OCI-LY7 (cell line): Measurements from ENCODE around the gene CBFA2T2. TPM values are rescaled to one million over a fixed set of nuclear protein-coding genes. Genes with fewer than 3 reads are reported as not detected.

Source experiments
- BruUV-seq: library from RNA; stranded (reverse); fragments of 400-500 nt; replicated peaks from 2 replicates; lab custom pipeline; 2021; lab: Mats Ljungman, UMichigan
- CTCF ChIA-PET: fragments of 300-600 bp; sonication (Branson Sonifier 250); formaldehyde crosslinking; loops from one replicate; lab custom pipeline; 2022; ENCODE audit warnings: antibody characterized with exemption; ENCODE audit not compliant: unreplicated experiment; lab: Charles Lee
- POLR2A ChIA-PET: fragments of 300-600 bp; sonication (Branson Sonifier 250); formaldehyde crosslinking; loops from one replicate; lab custom pipeline; 2022; ENCODE audit warnings: antibody characterized with exemption; lab: Charles Lee
- DNase-seq: peaks from one replicate; pipeline ENCODE4 v3.0.0-alpha.2; 2015; ENCODE audit warnings: low spot score
- H2AFZ ChIP-seq: fragments of 200-600 bp; sonication (generic), shearing (Covaris generic); 2 replicates; pipeline ENCODE4 v1.6.1; 2014; ENCODE audit warnings: mild to moderate bottlenecking, antibody characterized with exemption, low read length, moderate library complexity
- H3K27ac ChIP-seq: fragments of 200-600 bp; sonication (generic); 2 replicates; pipeline ENCODE4 v1.5.1; 2014; ENCODE audit warnings: mixed run types, low read depth, mild to moderate bottlenecking, moderate library complexity, low read length, inconsistent platforms; ENCODE audit not compliant: poor library complexity, severe bottlenecking
- H3K36me3 ChIP-seq: fragments of 200-600 bp; sonication (generic); 2 replicates; pipeline ENCODE4 v1.6.1; 2014; ENCODE audit warnings: mild to moderate bottlenecking, antibody characterized with exemption, low read length, moderate library complexity, mixed read lengths; ENCODE audit not compliant: insufficient read depth
- H3K4me1 ChIP-seq: fragments of 200-600 bp; sonication (generic); 2 replicates; pipeline ENCODE4 v1.5.1; 2014; ENCODE audit warnings: mild to moderate bottlenecking, low read length; ENCODE audit not compliant: insufficient read depth, poor library complexity, severe bottlenecking
- H3K4me2 ChIP-seq: fragments of 200-600 bp; sonication (generic); 2 replicates; pipeline ENCODE4 v1.6.1; 2014; ENCODE audit warnings: mild to moderate bottlenecking, low read length
- H3K4me3 ChIP-seq: fragments of 200-600 bp; sonication (generic); 2 replicates; pipeline ENCODE4 v1.5.1; 2014; ENCODE audit warnings: mild to moderate bottlenecking, low read depth, low read length; ENCODE audit not compliant: poor library complexity, severe bottlenecking
- H3K79me2 ChIP-seq: fragments of 200-600 bp; sonication (generic); 2 replicates; pipeline ENCODE4 v1.6.1; 2016; ENCODE audit warnings: low read depth, mild to moderate bottlenecking, low read length, moderate library complexity, mixed read lengths; ENCODE audit not compliant: insufficient read depth
- H3K9me2 ChIP-seq: fragments of 200-600 bp; sonication (generic); 2 replicates; pipeline ENCODE4 v1.6.1; 2016; ENCODE audit warnings: mild to moderate bottlenecking, low read length, mixed read lengths; ENCODE audit not compliant: insufficient read depth
- H3K9me3 ChIP-seq: fragments of 200-600 bp; sonication (generic); 2 replicates; pipeline ENCODE4 v1.6.1; 2014; ENCODE audit warnings: mild to moderate bottlenecking, mixed run types, low read length, mixed read lengths
- H4K20me1 ChIP-seq: fragments of 200-600 bp; sonication (generic); 2 replicates; pipeline ENCODE4 v1.6.1; 2014; ENCODE audit warnings: mild to moderate bottlenecking, antibody characterized with exemption, low read length, moderate library complexity, mixed read lengths; ENCODE audit not compliant: insufficient read depth
- CTCF ChIP-seq: fragments of 200-600 bp; sonication (generic); conservative IDR thresholded peaks from 2 replicates; pipeline ENCODE4 v1.5.1; 2014; ENCODE audit warnings: mild to moderate bottlenecking, antibody characterized with exemption, low read length, moderate library complexity, mixed read lengths
- EZH2phosphoT487 ChIP-seq: fragments of 200-600 bp; sonication (generic); IDR thresholded peaks from 2 replicates; pipeline ENCODE4 v1.6.1; 2018; ENCODE audit warnings: low read depth, borderline replicate concordance, mild to moderate bottlenecking, mixed run types, antibody characterized with exemption, low read length, moderate library complexity, mixed read lengths
- intact Hi-C: fragments of 100-400 bp; cut with micrococcal nuclease; formaldehyde crosslinking; loops from one replicate; pipeline ENCODE4 v1.10.0; 2022; ENCODE audit not compliant: unreplicated experiment
- total RNA-seq, 2 experiments: library from RNA; depleted of rRNA in 1 of 2; stranded (reverse); fragments of >200 nt in 1 of 2; shearing (Covaris generic) in 1 of 2; gene quantifications; 2 replicates each; pipeline ENCODE4 v1.2.3, GENCODE V29; 2014 to 2022

CBFA2T2 gene
- total RNA-seq, 2 experiments from 2014 or later = 20.7 to 32.9 TPM

- intact Hi-C loops = no loop called here
- no peak overlapping the region for H2AFZ ChIP-seq
- BruUV-seq = TSS peak; percentile 37
- POLR2A ChIA-PET = no interaction called here
- no peaks in the 10 kb centered on the region for H3K9me3 ChIP-seq
- no peaks in the 10 kb centered on the region for H3K9me2 ChIP-seq
- no peaks in the 10 kb centered on the region for H4K20me1 ChIP-seq
- H3K4me1 ChIP-seq = peaks cover 34% of the 10 kb centered on the region
- TF ChIP-seq EZH2phosphoT487 (no peak), CTCF (no peak)
- no peak for DNase-seq
- no peak overlapping the region for H3K4me3 ChIP-seq
- peaks cover 27% of the 10 kb centered on the region; the same call in 1 of the 2 replicates for H3K36me3 ChIP-seq
- no peak overlapping the region for H3K4me2 ChIP-seq
- no peak overlapping the region for H3K27ac ChIP-seq
- H3K79me2 ChIP-seq = peaks cover 84% of the 10 kb centered on the region
- CTCF ChIA-PET = no interaction called here
Measured at GRCh38 chr20:33499355-33499754, 9.5 kb downstream of the CBFA2T2 start.

GRCh38 chr20:33501000-33501399, 11.1 kb downstream of the CBFA2T2 start:
- CTCF ChIA-PET = interaction anchor here (0.6 kb wide), 1 partner anchor 340 kb away, joined by 3 read pairs; no protein-coding TSS in a partner anchor
- Histone ChIP-seq H4K20me1 (no peaks in the 10 kb centered on the region), H3K9me2 (no peaks in the 10 kb centered on the region), H3K27ac (peak overlapping the region; percentile 0), H3K4me1 (peaks cover 41% of the 10 kb centered on the region), H3K79me2 (peaks cover 88% of the 10 kb centered on the region), H2AFZ (no peak overlapping the region), H3K4me2 (no peak overlapping the region), H3K36me3 (peaks cover 20% of the 10 kb centered on the region; the same call in 1 of the 2 replicates), H3K9me3 (no peaks in the 10 kb centered on the region), H3K4me3 (no peak overlapping the region)
- intact Hi-C loops = no loop called here
- no peak for DNase-seq
- POLR2A ChIA-PET = interaction anchor here (0.6 to 1.8 kb wide), 10 partner anchors 8 to 164 kb away, joined by 3 to 10 read pairs (median 5); partner anchors contain the start of gene CBFA2T2
- no TSS peak for BruUV-seq
- no peak for TF ChIP-seq CTCF
- no peak for TF ChIP-seq EZH2phosphoT487

- peak overlapping the region; percentile 72 for H3K27ac ChIP-seq
- TF ChIP-seq EZH2phosphoT487 (no peak), CTCF (no peak)
- peaks cover 93% of the 10 kb centered on the region for H3K79me2 ChIP-seq
- intact Hi-C loops = no loop called here
- peaks cover 10% of the 10 kb centered on the region; the same call in 1 of the 2 replicates for H3K9me3 ChIP-seq
- H3K4me2 ChIP-seq = peak overlapping the region; percentile 69
- H4K20me1 ChIP-seq = no peaks in the 10 kb centered on the region
- H3K4me3 ChIP-seq = peak overlapping the region; percentile 48
- H3K36me3 ChIP-seq = peaks cover 25% of the 10 kb centered on the region
- DNase-seq = no peak
- H3K4me1 ChIP-seq = peaks cover 52% of the 10 kb centered on the region
- no peak overlapping the region; the same call in 1 of the 2 replicates for H2AFZ ChIP-seq
- BruUV-seq = no TSS peak
- no peaks in the 10 kb centered on the region for H3K9me2 ChIP-seq
- POLR2A ChIA-PET = interaction anchor here (0.7 to 1.0 kb wide), 4 partner anchors 27 to 179 kb away, joined by 3 to 9 read pairs (median 6); no protein-coding TSS in a partner anchor
- CTCF ChIA-PET = no interaction called here
Measured at GRCh38 chr20:33503564-33503963, 13.7 kb downstream of the CBFA2T2 start.
